ENCODE data around the gene BCL11A. TPM values are rescaled to one million over a fixed set of nuclear protein-coding genes. Genes with fewer than 3 reads are reported as not detected.

BCL11A gene
- total RNA-seq, 1 experiment from 2014 or later, result 1.3 TPM

- peaks cover 93% of the 10 kb centered on the region for H3K27me3 ChIP-seq (replicated peaks; ENCODE audit: insufficient read depth, low read depth, low read length, poor library complexity)
- POLR2A ChIA-PET (ENCODE audit: low non-redundant PET), result no interaction called here
- no peak for TF ChIP-seq CTCF (conservative IDR thresholded peaks at IDR 0.05; ENCODE audit: low read depth, low read length)
- TF ChIP-seq EZH2 (IDR thresholded peaks at IDR 0.05; ENCODE audit: borderline replicate concordance, low read depth, low read length, poor library complexity, severe bottlenecking), result no peak
- CTCF ChIA-PET, result no interaction called here
- BruUV-seq (replicated peaks), result no TSS peak
- no peak overlapping the region for H3K27ac ChIP-seq (ENCODE audit: low read depth, low read length, poor library complexity, severe bottlenecking)
- no peak overlapping the region for H3K4me3 ChIP-seq (ENCODE audit: low read depth, low read length, poor library complexity, severe bottlenecking)
- DNase-seq (ENCODE audit: low spot score), result no peak
- H3K36me3 ChIP-seq (ENCODE audit: insufficient read depth, low read length, poor library complexity, severe bottlenecking), result no peaks in the 10 kb centered on the region
- H3K9me3 ChIP-seq (ENCODE audit: low read depth, low read length, poor library complexity, severe bottlenecking), result no peaks in the 10 kb centered on the region
- intact Hi-C loops (cut with micrococcal nuclease; ENCODE audit: unreplicated experiment), result loop anchor here (10.0 kb wide), 2 partner anchors 1531 to 1791 kb away; no protein-coding TSS in a partner anchor
- peaks cover 28% of the 10 kb centered on the region for H3K4me1 ChIP-seq (ENCODE audit: insufficient read depth, low read length, poor library complexity, severe bottlenecking)
Observed at GRCh38 chr2:60556175-60556574, 2.7 kb upstream of the BCL11A start.

DNA sequence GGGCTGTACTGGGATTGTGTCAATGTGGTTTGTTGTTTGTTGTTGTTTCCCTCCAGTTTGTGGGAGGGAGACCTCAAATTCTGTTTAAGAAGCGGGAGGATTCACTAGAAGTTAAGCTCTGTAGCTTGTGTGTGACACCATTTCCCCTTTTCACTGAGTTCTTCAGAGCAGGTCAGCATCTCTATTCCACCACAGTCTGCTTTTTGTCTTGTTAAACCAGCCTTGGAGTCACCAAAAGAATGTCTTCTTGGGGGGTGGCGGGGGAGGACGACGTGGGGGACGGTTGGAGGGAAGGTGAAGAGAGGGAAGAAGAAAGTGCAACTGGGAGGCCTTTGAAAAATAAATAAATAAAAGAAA is 2.3 kb upstream of the BCL11A start:
- POLR2A ChIA-PET (ENCODE audit: low non-redundant PET), result no interaction called here
- Histone ChIP-seq H3K9me3 (ENCODE audit: low read depth, low read length, poor library complexity, severe bottlenecking) (no peaks in the 10 kb centered on the region), H3K4me1 (ENCODE audit: insufficient read depth, low read length, poor library complexity, severe bottlenecking) (peaks cover 30% of the 10 kb centered on the region), H3K4me3 (ENCODE audit: low read depth, low read length, poor library complexity, severe bottlenecking) (peak overlapping the region; percentile 51), H3K36me3 (ENCODE audit: insufficient read depth, low read length, poor library complexity, severe bottlenecking) (no peaks in the 10 kb centered on the region), H3K27ac (ENCODE audit: low read depth, low read length, poor library complexity, severe bottlenecking) (no peak overlapping the region), H3K27me3 (replicated peaks; ENCODE audit: insufficient read depth, low read depth, low read length, poor library complexity) (peaks cover 95% of the 10 kb centered on the region)
- no peak for TF ChIP-seq CTCF (conservative IDR thresholded peaks at IDR 0.05; ENCODE audit: low read depth, low read length)
- no peak for TF ChIP-seq EZH2 (IDR thresholded peaks at IDR 0.05; ENCODE audit: borderline replicate concordance, low read depth, low read length, poor library complexity, severe bottlenecking)
- CTCF ChIA-PET, result interaction anchor here (0.6 kb wide), 1 partner anchor 10 kb away, joined by 4 read pairs; no protein-coding TSS in a partner anchor
- intact Hi-C loops (cut with micrococcal nuclease; ENCODE audit: unreplicated experiment), result loop anchor here (10.0 kb wide), 2 partner anchors 1531 to 1791 kb away; no protein-coding TSS in a partner anchor
- BruUV-seq (replicated peaks), result no TSS peak
- no peak for DNase-seq (ENCODE audit: low spot score)

- no TSS peak for BruUV-seq (replicated peaks)
- no peak overlapping the region for H3K27ac ChIP-seq (ENCODE audit: low read depth, low read length, poor library complexity, severe bottlenecking)
- H3K27me3 ChIP-seq (replicated peaks; ENCODE audit: insufficient read depth, low read depth, low read length, poor library complexity), result peaks cover 96% of the 10 kb centered on the region
Observed at GRCh38 chr2:60555066-60555782, 1.8 kb upstream of the BCL11A start.

More at GRCh38 chr2:60555066-60555782, 1.8 kb upstream of the BCL11A start:
- peak overlapping the region; percentile 51 for H3K4me3 ChIP-seq (ENCODE audit: low read depth, low read length, poor library complexity, severe bottlenecking)
- TF ChIP-seq CTCF (conservative IDR thresholded peaks at IDR 0.05; ENCODE audit: low read depth, low read length), result peak; percentile 60
- peak; percentile 63 for TF ChIP-seq EZH2 (IDR thresholded peaks at IDR 0.05; ENCODE audit: borderline replicate concordance, low read depth, low read length, poor library complexity, severe bottlenecking)
- DNase-seq (ENCODE audit: low spot score), result peak; percentile 88
- CTCF ChIA-PET, result interaction anchor here (0.6 kb wide), 1 partner anchor 11 kb away, joined by 4 read pairs; no protein-coding TSS in a partner anchor
- H3K4me1 ChIP-seq (ENCODE audit: insufficient read depth, low read length, poor library complexity, severe bottlenecking), result peaks cover 35% of the 10 kb centered on the region
- POLR2A ChIA-PET (ENCODE audit: low non-redundant PET), result no interaction called here
- H3K9me3 ChIP-seq (ENCODE audit: low read depth, low read length, poor library complexity, severe bottlenecking), result no peaks in the 10 kb centered on the region
- H3K36me3 ChIP-seq (ENCODE audit: insufficient read depth, low read length, poor library complexity, severe bottlenecking), result no peaks in the 10 kb centered on the region
- intact Hi-C loops (cut with micrococcal nuclease; ENCODE audit: unreplicated experiment), result loop anchor here (10.0 kb wide), 2 partner anchors 1530 to 1790 kb away; no protein-coding TSS in a partner anchor

Data from A673 (cell line).